Upper lobe of right lung (tissue), 1 donor: ENCODE measurements around the gene SARNP. TPM values are rescaled to one million over a fixed set of nuclear protein-coding genes. Genes with fewer than 3 reads are reported as not detected.

Experiments
- ATAC-seq: fragments of 200-7000 bp; cut with Tn5 transposase; one replicate; pipeline ENCODE4 v1.9.1; 2020; ENCODE audit warnings: mild to moderate bottlenecking, moderate library complexity
- DNase-seq: peaks from one replicate; pipeline ENCODE4 v3.0.0-alpha.2; 2020
- H3K27ac ChIP-seq: fragments of 200-600 bp; one replicate; pipeline ENCODE4 v1.8.0; 2022
- H3K27me3 ChIP-seq: fragments of 200-600 bp; one replicate; pipeline ENCODE4 v1.8.0; 2022; ENCODE audit warnings: mild to moderate bottlenecking
- H3K36me3 ChIP-seq: fragments of 200-600 bp; one replicate; pipeline ENCODE4 v1.8.0; 2022
- H3K4me1 ChIP-seq: fragments of 200-600 bp; one replicate; pipeline ENCODE4 v1.8.0; 2022
- H3K4me3 ChIP-seq: fragments of 200-600 bp; one replicate; pipeline ENCODE4 v1.8.0; 2022; ENCODE audit warnings: mild to moderate bottlenecking
- H3K9me3 ChIP-seq: fragments of 200-600 bp; one replicate; pipeline ENCODE4 v1.8.0; 2022
- intact Hi-C: fragments of 100-400 bp; cut with DNase I; formaldehyde crosslinking; loops from one replicate; pipeline ENCODE4 v1.11.0; 2022
- total RNA-seq: library from RNA; stranded (reverse); fragmentation: NEBNext Ultra II Directional; extraction: Animal tissue kit (Norgen Biotek cat#: 25700); gene quantifications from one replicate; pipeline ENCODE4 v1.2.1, GENCODE V29; 2021
- TF ChIP-seq, protein P1 (sequence below): fragments of 200-600 bp; IDR thresholded peaks from one replicate; pipeline ENCODE4 v1.8.0; 2022; ENCODE audit warnings: antibody characterized with exemption
- donor health status: DM: no; HTN: yes; CAD: no; lungs with severe emphysema.

SARNP gene
- total RNA-seq, 1 donor from 2014 or later, result 43.6 TPM

DNA sequence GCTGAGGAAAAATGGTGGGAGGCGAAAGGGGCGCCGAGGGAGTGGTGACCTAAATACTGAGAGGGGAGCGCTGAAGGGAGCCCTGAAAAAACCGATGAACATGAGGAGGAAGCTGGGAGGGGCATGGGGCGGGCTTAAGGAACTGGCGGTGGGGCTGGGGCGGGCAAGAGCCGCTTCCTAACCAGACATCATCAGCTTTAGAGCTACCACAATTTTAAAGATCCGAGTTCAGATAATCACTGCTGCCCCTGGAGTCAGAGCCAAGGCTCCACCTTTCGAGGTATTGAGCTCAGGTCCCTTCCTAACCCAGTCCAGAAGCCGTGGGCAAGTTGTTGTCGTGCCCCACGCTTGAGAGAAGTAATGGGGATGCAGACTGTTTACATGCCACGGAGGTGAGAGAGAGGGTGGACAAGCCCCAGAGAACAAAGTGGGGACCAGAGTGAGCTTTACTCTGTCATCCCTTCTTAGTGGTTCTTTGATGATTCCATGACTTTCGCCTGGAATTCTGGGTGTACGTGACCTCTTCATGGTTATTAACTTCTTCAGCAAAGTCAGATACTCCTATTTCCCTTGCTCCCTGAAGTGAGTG is 710 bp upstream of the SARNP start:
- H3K36me3 ChIP-seq, result peaks cover 62% of the 10 kb centered on the region
- TF ChIP-seq, protein P1, sequence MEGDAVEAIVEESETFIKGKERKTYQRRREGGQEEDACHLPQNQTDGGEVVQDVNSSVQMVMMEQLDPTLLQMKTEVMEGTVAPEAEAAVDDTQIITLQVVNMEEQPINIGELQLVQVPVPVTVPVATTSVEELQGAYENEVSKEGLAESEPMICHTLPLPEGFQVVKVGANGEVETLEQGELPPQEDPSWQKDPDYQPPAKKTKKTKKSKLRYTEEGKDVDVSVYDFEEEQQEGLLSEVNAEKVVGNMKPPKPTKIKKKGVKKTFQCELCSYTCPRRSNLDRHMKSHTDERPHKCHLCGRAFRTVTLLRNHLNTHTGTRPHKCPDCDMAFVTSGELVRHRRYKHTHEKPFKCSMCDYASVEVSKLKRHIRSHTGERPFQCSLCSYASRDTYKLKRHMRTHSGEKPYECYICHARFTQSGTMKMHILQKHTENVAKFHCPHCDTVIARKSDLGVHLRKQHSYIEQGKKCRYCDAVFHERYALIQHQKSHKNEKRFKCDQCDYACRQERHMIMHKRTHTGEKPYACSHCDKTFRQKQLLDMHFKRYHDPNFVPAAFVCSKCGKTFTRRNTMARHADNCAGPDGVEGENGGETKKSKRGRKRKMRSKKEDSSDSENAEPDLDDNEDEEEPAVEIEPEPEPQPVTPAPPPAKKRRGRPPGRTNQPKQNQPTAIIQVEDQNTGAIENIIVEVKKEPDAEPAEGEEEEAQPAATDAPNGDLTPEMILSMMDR, result no peak
- no peaks in the 10 kb centered on the region for H3K27me3 ChIP-seq
- no peaks in the 10 kb centered on the region for H3K9me3 ChIP-seq
- peaks cover 30% of the 10 kb centered on the region for H3K4me1 ChIP-seq
- intact Hi-C loops, result no loop called here
- peak overlapping the region; percentile 75 for H3K27ac ChIP-seq
- no peak for DNase-seq
- peak; percentile 58 for ATAC-seq
- H3K4me3 ChIP-seq, result peak overlapping the region; percentile 76

DNA sequence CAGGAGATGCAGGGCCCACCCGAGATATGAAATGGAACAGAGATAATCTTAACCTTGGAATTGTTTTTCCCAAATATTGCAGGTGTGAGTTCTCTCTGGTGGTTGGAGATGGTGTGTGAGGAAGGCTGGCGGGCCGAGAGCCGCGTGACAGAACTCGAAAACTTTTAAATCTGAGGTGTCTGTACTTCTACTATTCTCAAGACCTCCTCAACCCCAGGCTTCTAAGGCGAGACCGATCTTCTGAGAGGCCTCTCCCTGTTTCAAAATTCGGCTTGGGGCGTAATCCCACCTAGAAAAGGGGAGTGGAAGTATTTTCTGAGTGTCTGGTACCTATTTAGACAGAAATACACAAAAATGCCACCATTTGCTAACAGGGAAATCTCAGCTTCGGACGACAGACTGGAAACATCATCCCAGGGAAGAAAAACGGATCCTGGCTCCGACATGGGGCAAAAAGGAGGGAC is 611 bp downstream of the SARNP start:
- H3K27ac ChIP-seq, result peak overlapping the region; percentile 89
- no peaks in the 10 kb centered on the region for H3K27me3 ChIP-seq
- peaks cover 30% of the 10 kb centered on the region for H3K4me1 ChIP-seq
- no peaks in the 10 kb centered on the region for H3K9me3 ChIP-seq
- TF ChIP-seq, protein P1, result no peak
- H3K4me3 ChIP-seq, result peak overlapping the region; percentile 76
- peaks cover 54% of the 10 kb centered on the region for H3K36me3 ChIP-seq
- ATAC-seq (no peak), DNase-seq (no peak)
- intact Hi-C loops, result no loop called here

DNA sequence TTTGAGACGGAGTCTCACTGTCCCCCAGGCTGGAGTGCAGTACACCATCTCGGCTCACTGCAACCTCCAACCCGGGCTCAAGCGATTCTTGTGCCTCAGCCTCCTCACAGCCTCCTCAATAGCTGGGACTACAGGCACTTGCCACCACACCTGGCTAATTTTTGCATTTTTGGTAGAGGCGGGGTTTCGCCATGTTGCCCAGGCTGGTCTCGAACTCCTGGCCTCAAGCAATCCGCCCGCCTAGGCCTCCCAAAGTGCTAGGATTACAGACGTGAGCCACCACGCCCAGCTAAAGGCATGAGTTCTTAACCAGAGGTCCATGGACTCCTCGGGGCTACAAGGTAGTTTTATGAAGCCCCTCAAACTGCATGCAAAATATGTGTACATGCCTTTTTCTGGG is 2.1 kb downstream of the SARNP start:
- TF ChIP-seq, protein P1, result no peak
- no peaks in the 10 kb centered on the region for H3K9me3 ChIP-seq
- DNase-seq, result no peak
- ATAC-seq, result no peak
- H3K27ac ChIP-seq, result no peak overlapping the region
- no peaks in the 10 kb centered on the region for H3K27me3 ChIP-seq
- H3K4me1 ChIP-seq, result peaks cover 30% of the 10 kb centered on the region
- H3K4me3 ChIP-seq, result no peak overlapping the region
- intact Hi-C loops, result no loop called here
- peaks cover 40% of the 10 kb centered on the region for H3K36me3 ChIP-seq

DNA sequence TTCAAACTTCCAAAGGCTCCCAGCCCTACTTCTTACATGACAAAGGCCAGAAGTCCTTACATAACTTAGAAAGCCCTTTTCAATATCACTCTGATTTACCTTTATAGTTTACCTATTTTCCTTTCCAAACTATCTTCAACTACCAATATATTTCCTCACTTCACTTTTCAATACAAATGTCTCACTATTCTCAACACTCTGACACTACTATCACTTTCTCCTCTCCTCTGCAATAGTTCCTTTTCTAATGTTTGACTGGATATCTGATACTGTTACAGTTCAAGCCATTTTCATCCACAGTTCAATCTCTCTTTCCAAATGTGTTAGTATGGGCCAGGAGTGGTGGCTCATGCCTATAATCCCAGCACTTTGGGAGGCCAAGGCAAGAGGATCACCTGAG is 3.3 kb downstream of the SARNP start:
- Histone ChIP-seq H3K27ac (no peak overlapping the region), H3K9me3 (no peaks in the 10 kb centered on the region), H3K36me3 (peaks cover 34% of the 10 kb centered on the region), H3K4me1 (peaks cover 30% of the 10 kb centered on the region), H3K27me3 (no peaks in the 10 kb centered on the region), H3K4me3 (no peak overlapping the region)
- DNase-seq (no peak), ATAC-seq (no peak)
- intact Hi-C loops, result no loop called here
- TF ChIP-seq, protein P1, result no peak

DNA sequence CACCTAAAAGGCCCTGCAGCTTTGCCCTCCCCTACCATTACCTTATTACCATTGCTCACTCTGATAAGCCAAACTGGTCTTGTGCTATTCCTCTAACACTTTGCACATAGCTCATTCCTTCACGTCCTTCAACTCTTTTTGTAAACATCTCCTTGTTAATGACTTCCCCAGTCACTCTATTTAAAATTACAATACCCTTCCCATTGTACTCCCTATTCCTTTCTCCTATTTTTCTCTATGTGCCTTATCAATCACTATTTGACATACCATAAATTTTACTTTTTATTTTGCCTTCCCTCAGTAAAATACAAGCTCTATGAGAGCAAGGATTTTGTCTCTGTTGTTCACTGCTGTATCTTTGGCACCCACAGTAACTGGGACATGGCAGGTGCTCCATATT is 5.4 kb downstream of the SARNP start:
- H3K27me3 ChIP-seq, result no peaks in the 10 kb centered on the region
- intact Hi-C loops, result no loop called here
- no peak for DNase-seq
- H3K9me3 ChIP-seq, result no peaks in the 10 kb centered on the region
- H3K36me3 ChIP-seq, result peaks cover 44% of the 10 kb centered on the region
- H3K4me1 ChIP-seq, result peaks cover 22% of the 10 kb centered on the region
- no peak for ATAC-seq
- no peak overlapping the region for H3K4me3 ChIP-seq
- H3K27ac ChIP-seq, result no peak overlapping the region
- TF ChIP-seq, protein P1, result no peak

DNA sequence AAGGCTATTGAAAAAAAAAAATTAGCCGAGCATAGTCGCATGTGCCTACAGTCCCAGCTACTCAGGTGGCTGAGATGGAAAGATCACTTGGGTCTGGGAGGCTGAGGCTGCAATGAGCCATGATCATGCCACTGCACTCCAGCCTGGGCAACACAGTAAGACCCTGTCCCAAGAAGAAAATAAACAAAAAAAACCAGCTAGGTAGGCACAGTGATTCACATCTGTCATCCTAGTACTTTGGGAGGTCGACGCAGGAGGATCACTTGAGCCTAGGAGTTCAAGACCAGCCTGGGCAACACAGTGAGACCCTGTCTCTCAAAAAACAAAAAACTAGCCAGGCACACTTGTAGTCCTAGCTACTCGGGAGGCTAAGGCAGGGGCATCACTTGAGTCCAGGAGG is 8.2 kb downstream of the SARNP start:
- Histone ChIP-seq H3K4me1 (no peaks in the 10 kb centered on the region), H3K27ac (no peak overlapping the region), H3K9me3 (no peaks in the 10 kb centered on the region), H3K36me3 (peaks cover 41% of the 10 kb centered on the region), H3K4me3 (no peak overlapping the region), H3K27me3 (no peaks in the 10 kb centered on the region)
- TF ChIP-seq, protein P1, result no peak
- intact Hi-C loops, result no loop called here
- DNase-seq, result no peak
- no peak for ATAC-seq
